ENCODE results near the gene BFSP1. TPM values are rescaled to one million over a fixed set of nuclear protein-coding genes. Genes with fewer than 3 reads are reported as not detected.

Gene BFSP1
- total RNA-seq, 1 donor from 2014 or later, result 0.66 TPM

- no peak for TF ChIP-seq CTCF (IDR thresholded peaks at IDR 0.05; ENCODE audit: borderline replicate concordance)
- peak overlapping the region; percentile 90 for H3K4me3 ChIP-seq
- H3K27me3 ChIP-seq (ENCODE audit: low read depth), result no peaks in the 10 kb centered on the region
- intact Hi-C loops (cut with micrococcal nuclease), result no loop called here
- H3K9me3 ChIP-seq (replicated peaks), result no peaks in the 10 kb centered on the region
- peaks cover 91% of the 10 kb centered on the region for H3K4me1 ChIP-seq
- no peak for DNase-seq
- peak overlapping the region; percentile 98 for H3K27ac ChIP-seq (replicated peaks)
- H3K36me3 ChIP-seq, result no peaks in the 10 kb centered on the region
Measured at GRCh38 chr20:17572034-17572638, 41.0 kb upstream of the BFSP1 start.

GRCh38 chr20:17571153-17571527, 40.0 kb upstream of the BFSP1 start:
- H3K27ac ChIP-seq (replicated peaks), result peak overlapping the region; percentile 98
- H3K36me3 ChIP-seq, result no peaks in the 10 kb centered on the region
- H3K4me1 ChIP-seq, result peaks cover 81% of the 10 kb centered on the region
- no peak for DNase-seq
- H3K9me3 ChIP-seq (replicated peaks), result no peaks in the 10 kb centered on the region
- intact Hi-C loops (cut with micrococcal nuclease), result no loop called here
- peak overlapping the region; percentile 90 for H3K4me3 ChIP-seq
- no peak for TF ChIP-seq CTCF (IDR thresholded peaks at IDR 0.05; ENCODE audit: borderline replicate concordance)
- no peaks in the 10 kb centered on the region for H3K27me3 ChIP-seq (ENCODE audit: low read depth)

GRCh38 chr20:17570347-17571152, 39.4 kb upstream of the BFSP1 start:
- H3K4me3 ChIP-seq, result peak overlapping the region; percentile 90
- H3K27me3 ChIP-seq (ENCODE audit: low read depth), result no peaks in the 10 kb centered on the region
- intact Hi-C loops (cut with micrococcal nuclease), result no loop called here
- peak overlapping the region; percentile 98 for H3K27ac ChIP-seq (replicated peaks)
- TF ChIP-seq CTCF (IDR thresholded peaks at IDR 0.05; ENCODE audit: borderline replicate concordance), result no peak
- no peaks in the 10 kb centered on the region for H3K9me3 ChIP-seq (replicated peaks)
- no peaks in the 10 kb centered on the region for H3K36me3 ChIP-seq
- H3K4me1 ChIP-seq, result peaks cover 75% of the 10 kb centered on the region
- DNase-seq, result peak; percentile 37

- H3K4me1 ChIP-seq, result peaks cover 67% of the 10 kb centered on the region
- no peaks in the 10 kb centered on the region for H3K36me3 ChIP-seq
- H3K27me3 ChIP-seq (ENCODE audit: low read depth), result no peaks in the 10 kb centered on the region
- H3K9me3 ChIP-seq (replicated peaks), result no peaks in the 10 kb centered on the region
- intact Hi-C loops (cut with micrococcal nuclease), result no loop called here
- H3K27ac ChIP-seq (replicated peaks), result peak within 1 kb of the TSS; percentile 98
- H3K4me3 ChIP-seq, result peak within 1 kb of the TSS; percentile 90
- DNase-seq, result peak; percentile 94
- TF ChIP-seq CTCF (IDR thresholded peaks at IDR 0.05; ENCODE audit: borderline replicate concordance), result no peak
Measured at GRCh38 chr20:17569616-17570346, 38.6 kb upstream of the BFSP1 start, which contains the start of gene DSTN. DSTN (plus strand) TSS chr20:17570075; CDS start chr20:17570209, 134 bp downstream.

GRCh38 chr20:17568972-17569521, 37.9 kb upstream of the BFSP1 start:
- Histone ChIP-seq H3K36me3 (no peaks in the 10 kb centered on the region), H3K4me3 (peak overlapping the region; percentile 90), H3K27me3 (ENCODE audit: low read depth) (no peaks in the 10 kb centered on the region), H3K9me3 (replicated peaks) (no peaks in the 10 kb centered on the region), H3K4me1 (peaks cover 60% of the 10 kb centered on the region), H3K27ac (replicated peaks) (peak overlapping the region; percentile 98)
- no peak for TF ChIP-seq CTCF (IDR thresholded peaks at IDR 0.05; ENCODE audit: borderline replicate concordance)
- intact Hi-C loops (cut with micrococcal nuclease), result no loop called here
- peak; percentile 87 for DNase-seq

Data from left ventricle myocardium inferior (tissue), 1 donor.